Omental fat pad (tissue), 4 donors: ENCODE results near the gene KLHDC7B. TPM values are rescaled to one million over a fixed set of nuclear protein-coding genes. Genes with fewer than 3 reads are reported as not detected.

ENCODE experiments used
- ATAC-seq: fragments of 150-250 bp; one replicate; pipeline ENCODE4 v1.9.1; 2016; ENCODE audit warnings: mild to moderate bottlenecking, moderate library complexity; ENCODE audit not compliant: low FRiP score
- DNase-seq: peaks from one replicate; pipeline ENCODE4 v3.0.0-alpha.2; 2019; ENCODE audit warnings: low spot score
- total RNA-seq, 4 donors: library from RNA; depleted of rRNA; stranded (reverse); fragments of >200 nt; gene quantifications; one replicate each; pipeline ENCODE4 v1.1.0, GENCODE V29; 2016
- TF ChIP-seq, protein P1 (sequence below), 3 donors: fragments of 450-650 bp; IDR thresholded peaks; one replicate each; pipeline ENCODE4 v1.5.1; 2016 to 2017; ENCODE audit warnings: antibody characterized with exemption in 3 of 3, mild to moderate bottlenecking in 3 of 3, moderate library complexity in 2 of 3

The KLHDC7B gene
- total RNA-seq, 4 donors from 2014 or later: 0.48 TPM; not detected in 3

DNA sequence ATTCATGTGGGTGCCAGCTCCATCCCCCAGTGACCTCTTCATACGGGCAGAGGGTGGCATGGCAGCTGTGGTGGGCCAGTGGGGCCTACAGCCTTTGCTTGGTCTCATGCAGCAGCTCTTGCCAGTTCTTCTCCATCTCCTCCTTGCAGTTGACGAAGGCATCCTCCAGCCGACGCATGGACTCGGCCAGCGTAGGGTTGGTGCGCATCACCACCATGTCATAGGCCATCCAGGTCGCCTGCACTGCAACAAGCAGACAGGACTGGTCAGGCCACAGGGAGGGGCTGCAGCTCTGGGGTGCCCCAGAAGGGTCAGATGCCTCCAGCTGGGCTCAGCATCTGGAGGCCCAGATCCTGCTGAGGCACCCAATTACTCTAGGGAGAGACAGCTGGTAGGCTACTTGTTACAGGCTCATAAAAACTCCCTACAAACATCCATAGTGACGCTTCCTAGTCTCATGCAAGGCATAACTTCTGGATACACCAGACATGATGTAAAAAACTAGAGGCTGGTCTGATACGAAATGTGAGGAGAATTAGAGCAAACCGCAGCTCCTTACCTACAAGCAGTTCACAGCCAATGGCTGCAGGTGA lies 5.6 kb downstream of the KLHDC7B start:
- DNase-seq: no peak
- TF ChIP-seq, protein P1, sequence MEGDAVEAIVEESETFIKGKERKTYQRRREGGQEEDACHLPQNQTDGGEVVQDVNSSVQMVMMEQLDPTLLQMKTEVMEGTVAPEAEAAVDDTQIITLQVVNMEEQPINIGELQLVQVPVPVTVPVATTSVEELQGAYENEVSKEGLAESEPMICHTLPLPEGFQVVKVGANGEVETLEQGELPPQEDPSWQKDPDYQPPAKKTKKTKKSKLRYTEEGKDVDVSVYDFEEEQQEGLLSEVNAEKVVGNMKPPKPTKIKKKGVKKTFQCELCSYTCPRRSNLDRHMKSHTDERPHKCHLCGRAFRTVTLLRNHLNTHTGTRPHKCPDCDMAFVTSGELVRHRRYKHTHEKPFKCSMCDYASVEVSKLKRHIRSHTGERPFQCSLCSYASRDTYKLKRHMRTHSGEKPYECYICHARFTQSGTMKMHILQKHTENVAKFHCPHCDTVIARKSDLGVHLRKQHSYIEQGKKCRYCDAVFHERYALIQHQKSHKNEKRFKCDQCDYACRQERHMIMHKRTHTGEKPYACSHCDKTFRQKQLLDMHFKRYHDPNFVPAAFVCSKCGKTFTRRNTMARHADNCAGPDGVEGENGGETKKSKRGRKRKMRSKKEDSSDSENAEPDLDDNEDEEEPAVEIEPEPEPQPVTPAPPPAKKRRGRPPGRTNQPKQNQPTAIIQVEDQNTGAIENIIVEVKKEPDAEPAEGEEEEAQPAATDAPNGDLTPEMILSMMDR (IDR thresholded peaks at IDR 0.05): no peak
- no peak for ATAC-seq

DNA sequence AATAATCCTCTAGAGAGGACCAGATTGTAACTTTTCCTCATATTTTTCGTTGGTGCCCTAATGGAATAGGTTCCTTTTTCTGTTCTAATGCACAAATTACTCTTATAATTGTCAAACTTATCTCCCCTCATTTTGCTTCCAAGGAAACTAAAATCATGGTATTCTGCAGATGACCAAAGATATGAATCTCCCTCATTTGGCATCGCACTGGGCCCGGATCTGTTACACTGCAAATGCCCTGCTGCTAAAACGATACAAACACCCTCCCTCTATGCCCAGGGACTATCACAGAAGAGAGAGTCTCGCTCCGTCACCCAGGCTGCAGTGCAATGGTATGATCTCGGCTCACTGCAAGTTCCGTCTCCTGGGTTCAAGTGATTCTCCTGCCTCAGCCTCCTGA lies 7.6 kb downstream of the KLHDC7B start:
- TF ChIP-seq, protein P1 (IDR thresholded peaks at IDR 0.05): no peak
- no peak for ATAC-seq
- no peak for DNase-seq

DNA sequence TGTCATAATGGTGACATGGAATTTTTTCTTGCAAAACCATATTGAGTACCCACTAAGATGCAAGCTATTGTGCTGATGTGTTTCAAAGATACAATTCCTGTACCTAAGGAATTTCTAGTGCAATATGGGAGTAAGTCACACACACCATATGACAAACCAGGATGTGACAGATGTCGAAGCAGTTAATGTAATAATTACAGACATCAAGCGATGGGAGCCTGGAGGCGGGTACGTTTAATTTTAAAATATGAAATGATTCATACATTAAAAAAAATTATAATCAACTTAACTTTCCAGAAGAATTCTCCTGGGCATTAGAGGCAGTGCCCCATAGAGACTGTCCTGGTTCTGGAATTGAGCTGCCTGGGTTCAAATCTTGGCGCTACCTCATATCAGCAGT lies 11.0 kb downstream of the KLHDC7B start:
- TF ChIP-seq, protein P1 (IDR thresholded peaks at IDR 0.05): no peak
- no peak for ATAC-seq
- no peak for DNase-seq

DNA sequence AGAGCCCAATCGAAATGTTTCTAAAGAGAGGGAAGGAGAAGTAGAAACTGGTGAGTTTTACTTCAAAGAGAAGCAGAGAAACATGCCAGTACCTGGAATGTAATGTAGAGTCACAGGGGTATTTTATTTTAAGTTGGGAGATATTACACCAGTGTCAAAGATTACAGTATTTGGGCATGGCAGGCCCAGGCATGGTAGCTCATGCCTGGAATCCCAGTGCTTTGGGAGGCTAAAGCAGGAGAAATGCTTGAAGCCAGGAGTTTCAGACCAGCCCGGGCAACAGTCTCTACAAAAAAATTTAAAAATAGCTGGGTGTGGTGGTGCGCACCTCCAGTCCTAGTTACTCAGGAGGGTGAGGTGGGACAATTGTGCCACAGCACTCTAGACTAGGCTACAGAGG lies 14.3 kb downstream of the KLHDC7B start:
- TF ChIP-seq, protein P1 (IDR thresholded peaks at IDR 0.05): no peak
- DNase-seq (no peak), ATAC-seq (no peak)

DNA sequence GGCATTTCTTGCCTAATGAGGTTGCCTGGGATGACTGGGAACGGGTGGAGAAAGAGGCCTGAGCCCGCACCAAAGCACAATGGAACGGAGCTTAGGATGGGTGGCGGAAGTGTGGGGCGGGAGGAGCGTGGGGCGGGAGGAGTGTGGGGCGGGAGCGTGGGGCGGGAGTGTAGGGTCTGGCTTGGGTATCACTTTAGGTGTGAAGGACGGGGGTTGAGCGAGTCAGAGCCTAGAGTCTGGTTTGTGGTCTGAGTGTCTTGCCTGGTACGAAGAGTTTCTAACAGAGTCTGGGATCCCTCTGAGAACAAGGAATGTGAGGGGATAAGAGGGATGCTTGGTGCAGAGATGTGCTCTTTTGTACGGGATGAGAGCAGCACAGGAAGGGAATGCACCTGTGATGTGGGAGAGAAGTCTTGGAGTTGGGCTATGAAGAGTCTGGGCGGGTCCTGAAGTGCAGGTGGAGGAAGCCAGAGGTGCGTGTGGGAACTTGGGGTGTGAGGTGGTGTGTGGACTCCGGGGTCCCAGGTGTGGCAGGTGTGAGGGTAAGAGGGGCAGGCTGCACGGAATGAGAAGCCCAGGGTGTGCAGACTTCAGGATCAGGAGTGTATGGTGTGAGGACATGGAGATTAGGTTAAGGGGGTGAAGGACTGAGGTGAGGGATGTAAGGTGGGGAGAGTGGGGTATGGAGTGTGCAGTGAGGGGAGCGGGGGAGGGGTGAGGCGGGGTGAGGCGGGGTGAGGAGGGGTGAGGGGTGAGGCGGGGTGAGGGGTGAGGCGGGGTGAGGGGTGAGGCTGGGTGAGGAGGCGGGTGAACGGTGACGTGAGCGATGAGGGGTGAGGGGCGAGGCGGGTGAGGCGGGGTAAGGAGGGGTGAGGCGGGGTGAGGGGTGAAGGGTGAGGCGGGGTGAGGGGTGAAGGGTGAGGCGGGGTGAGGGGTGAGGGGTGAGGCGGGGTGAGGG lies 16.0 kb downstream of the KLHDC7B start:
- TF ChIP-seq, protein P1 (IDR thresholded peaks at IDR 0.05): no peak
- no peak for ATAC-seq
- no peak for DNase-seq

DNA sequence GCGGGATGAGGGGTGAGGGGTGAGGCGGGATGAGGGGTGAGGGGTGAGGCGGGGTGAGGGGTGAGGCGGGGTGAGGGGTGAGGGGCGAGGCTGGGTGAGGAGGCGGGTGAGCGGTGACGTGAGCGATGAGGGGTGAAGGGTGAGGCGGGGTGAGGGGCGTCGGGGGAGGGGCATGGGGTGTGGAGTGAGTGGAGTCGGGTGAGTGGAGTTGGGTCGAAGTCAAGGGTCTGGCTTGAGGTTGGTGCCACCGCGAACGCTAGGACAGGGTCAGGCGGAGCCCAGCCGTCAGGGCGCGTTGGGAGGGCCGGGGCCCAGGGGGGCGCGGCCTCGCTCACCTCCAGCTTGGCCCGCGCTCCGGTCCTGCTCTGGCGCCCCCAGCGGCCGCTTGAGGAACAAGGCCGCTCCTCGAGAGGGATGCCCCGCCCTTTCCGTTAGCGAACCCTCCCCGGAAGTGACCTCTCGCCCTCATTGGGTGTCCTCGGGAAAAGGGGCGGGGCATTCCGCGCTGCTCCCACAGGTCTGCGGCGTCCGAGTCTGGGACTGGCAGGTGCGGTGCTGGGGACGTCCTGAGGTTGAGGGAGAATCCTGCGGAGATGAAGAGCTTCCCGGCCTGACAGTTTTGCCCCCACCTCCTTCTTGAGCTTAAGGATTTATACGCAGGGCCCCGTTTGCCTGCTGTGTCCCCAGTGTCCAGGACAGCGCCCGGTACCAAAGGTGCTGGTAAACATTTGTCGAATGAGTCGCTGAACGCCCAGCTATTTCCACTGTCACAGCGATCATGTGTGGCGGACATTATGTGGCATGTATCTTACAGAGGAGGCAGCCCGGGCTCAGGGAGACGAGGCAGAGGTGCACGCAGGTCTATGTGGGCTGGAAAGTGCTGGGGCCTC lies 17.1 kb downstream of the KLHDC7B start, which contains the start of gene SYCE3:
Gene SYCE3, minus strand, starts transcription at position 397 of the 890 bp plus-strand sequence. CDS start 6,514 bp downstream, outside the sequence.
- TF ChIP-seq, protein P1 (IDR thresholded peaks at IDR 0.05): peak in 2 of 3 donors; percentile 40 to 94
- ATAC-seq (peak; percentile 97), DNase-seq (peak; percentile 96)
